OCI-LY1 (cell line): Measurements from ENCODE around the gene SCLY.

Experiments
- H2AFZ ChIP-seq: fragments of 200-600 bp; sonication (generic), shearing (Covaris generic); 2 replicates; pipeline ENCODE4 v1.6.0; 2014; ENCODE audit warnings: antibody characterized with exemption, mild to moderate bottlenecking, low read length
- H3F3A ChIP-seq: fragments of 200-600 bp; sonication (generic), shearing (Covaris generic); 2 replicates; pipeline ENCODE4 v1.6.0; 2014; ENCODE audit warnings: mild to moderate bottlenecking, antibody characterized with exemption, low read length, moderate library complexity; ENCODE audit not compliant: insufficient read depth
- H3K27ac ChIP-seq: fragments of 200-600 bp; sonication (generic); 2 replicates; pipeline ENCODE4 v1.5.1; 2014; ENCODE audit warnings: low read length, mixed run types, mild to moderate bottlenecking, low read depth; ENCODE audit not compliant: poor library complexity, severe bottlenecking
- H3K27me3 ChIP-seq: fragments of 200-600 bp; sonication (generic); 2 replicates; pipeline ENCODE4 v1.6.0; 2014; ENCODE audit warnings: antibody characterized with exemption, mild to moderate bottlenecking, low read length, moderate library complexity; ENCODE audit not compliant: insufficient read depth
- H3K36me3 ChIP-seq: fragments of 200-600 bp; sonication (generic); 2 replicates; pipeline ENCODE4 v1.6.1; 2014; ENCODE audit warnings: mild to moderate bottlenecking, antibody characterized with exemption, low read length, moderate library complexity, mixed read lengths; ENCODE audit not compliant: insufficient read depth
- H3K4me1 ChIP-seq: fragments of 200-600 bp; sonication (generic); 2 replicates; pipeline ENCODE4 v1.5.1; 2014; ENCODE audit warnings: mild to moderate bottlenecking, low read length, moderate library complexity; ENCODE audit not compliant: insufficient read depth, severe bottlenecking
- H3K4me2 ChIP-seq: fragments of 200-600 bp; sonication (generic), shearing (Covaris generic); 2 replicates; pipeline ENCODE4 v1.6.1; 2014; ENCODE audit warnings: low read length
- H3K4me3 ChIP-seq: fragments of 200-600 bp; sonication (generic); 2 replicates; pipeline ENCODE4 v1.5.1; 2014; ENCODE audit warnings: low read length, low read depth, mild to moderate bottlenecking, mixed read lengths; ENCODE audit not compliant: poor library complexity, severe bottlenecking
- H3K79me2 ChIP-seq: fragments of 200-600 bp; shearing (Covaris generic); 2 replicates; pipeline ENCODE4 v1.6.1; 2016; ENCODE audit warnings: mixed run types, low read length, mixed read lengths; ENCODE audit not compliant: insufficient read depth
- H3K9ac ChIP-seq: fragments of 200-600 bp; sonication (generic), shearing (Covaris generic); 2 replicates; pipeline ENCODE4 v1.6.1; 2014; ENCODE audit warnings: mild to moderate bottlenecking, low read length, mixed read lengths
- H3K9me2 ChIP-seq: fragments of 200-600 bp; sonication (generic), shearing (Covaris generic); 2 replicates; pipeline ENCODE4 v1.6.1; 2014; ENCODE audit warnings: low read depth, mild to moderate bottlenecking, low read length, mixed read lengths
- H3K9me3 ChIP-seq: fragments of 200-600 bp; shearing (Covaris generic); 2 replicates; pipeline ENCODE4 v1.6.1; 2014; ENCODE audit warnings: low read length, mixed read lengths
- H4K20me1 ChIP-seq: fragments of 200-600 bp; sonication (generic), shearing (Covaris generic); 2 replicates; pipeline ENCODE4 v1.6.0; 2016; ENCODE audit warnings: mild to moderate bottlenecking, low read length; ENCODE audit not compliant: insufficient read depth
- CTCF ChIP-seq: fragments of 200-600 bp; sonication (generic), shearing (Covaris generic); IDR thresholded peaks from 2 replicates; pipeline ENCODE4 v1.5.1; 2017; ENCODE audit warnings: mild to moderate bottlenecking, antibody characterized with exemption, low read length, moderate library complexity, mixed read lengths
- EZH2 ChIP-seq: fragments of 200-600 bp; sonication (generic), shearing (Covaris generic); IDR thresholded peaks from 2 replicates; pipeline ENCODE4 v1.8.0; 2017; ENCODE audit warnings: borderline replicate concordance, mixed run types, mild to moderate bottlenecking, antibody characterized with exemption, low read length, moderate library complexity, mixed read lengths

SCLY gene

GRCh38 chr2:238130111-238130695 is 69.4 kb downstream of the SCLY start:
- H3K36me3 ChIP-seq = no peaks in the 10 kb centered on the region
- no peak overlapping the region for H3K27ac ChIP-seq
- no peak overlapping the region for H2AFZ ChIP-seq
- no peaks in the 10 kb centered on the region for H3K9me2 ChIP-seq
- TF ChIP-seq CTCF = no peak
- no peak for TF ChIP-seq EZH2
- H3K4me3 ChIP-seq = no peak overlapping the region
- H3K4me1 ChIP-seq = no peaks in the 10 kb centered on the region
- H3K79me2 ChIP-seq = no peaks in the 10 kb centered on the region
- no peaks in the 10 kb centered on the region for H3K9me3 ChIP-seq
- H4K20me1 ChIP-seq = no peaks in the 10 kb centered on the region
- H3K27me3 ChIP-seq = peaks cover 19% of the 10 kb centered on the region
- no peaks in the 10 kb centered on the region for H3F3A ChIP-seq
- H3K4me2 ChIP-seq = no peak overlapping the region
- H3K9ac ChIP-seq = no peak overlapping the region

GRCh38 chr2:238130696-238131628 is 70.2 kb downstream of the SCLY start:
- H3K9ac ChIP-seq = no peak overlapping the region
- H3K27me3 ChIP-seq = peaks cover 22% of the 10 kb centered on the region
- H4K20me1 ChIP-seq = no peaks in the 10 kb centered on the region
- no peaks in the 10 kb centered on the region for H3F3A ChIP-seq
- H3K79me2 ChIP-seq = no peaks in the 10 kb centered on the region
- no peaks in the 10 kb centered on the region for H3K9me3 ChIP-seq
- H2AFZ ChIP-seq = no peak overlapping the region
- no peaks in the 10 kb centered on the region for H3K36me3 ChIP-seq
- TF ChIP-seq CTCF (peak; percentile 53), EZH2 (no peak)
- H3K4me2 ChIP-seq = no peak overlapping the region
- H3K9me2 ChIP-seq = no peaks in the 10 kb centered on the region
- H3K4me3 ChIP-seq = no peak overlapping the region
- H3K27ac ChIP-seq = no peak overlapping the region
- H3K4me1 ChIP-seq = no peaks in the 10 kb centered on the region

GRCh38 chr2:238131761-238132462 is 71.1 kb downstream of the SCLY start:
- Histone ChIP-seq H3F3A (no peaks in the 10 kb centered on the region), H3K9me3 (no peaks in the 10 kb centered on the region), H3K27me3 (peaks cover 20% of the 10 kb centered on the region), H2AFZ (no peak overlapping the region), H3K27ac (no peak overlapping the region), H3K4me1 (no peaks in the 10 kb centered on the region), H3K36me3 (no peaks in the 10 kb centered on the region), H4K20me1 (no peaks in the 10 kb centered on the region), H3K4me3 (no peak overlapping the region), H3K4me2 (no peak overlapping the region), H3K9me2 (no peaks in the 10 kb centered on the region), H3K79me2 (no peaks in the 10 kb centered on the region), H3K9ac (no peak overlapping the region)
- no peak for TF ChIP-seq EZH2
- TF ChIP-seq CTCF = no peak
